Stomach (tissue), 9 donors: ENCODE results near the gene AGBL4. TPM values are rescaled to one million over a fixed set of nuclear protein-coding genes. Genes with fewer than 3 reads are reported as not detected.
"Not testable (repeated sequence)": the region's sequence is repeated elsewhere in the genome, so short reads cannot be mapped to it uniquely, and the experiment has no call there.

Experiments used
- DNase-seq, 2 donors: peaks; one replicate each; pipeline versions ENCODE4 v3.0.0 to v3.0.0-alpha.2; 2013 to 2019
- H3K27ac ChIP-seq, 5 donors: fragments of 200-600 bp in 4 of 5; sonication (generic) in 4 of 5; one replicate each; pipeline ENCODE4 v1.5.1; 2013 to 2019; ENCODE audit warnings: mild to moderate bottlenecking in 1 of 5, moderate library complexity in 1 of 5
- H3K27me3 ChIP-seq, 3 donors: fragments of 200-600 bp; sonication (generic); one replicate each; pipeline ENCODE4 v1.5.1; 2017 to 2019; ENCODE audit warnings: mixed run types in 1 of 3
- H3K36me3 ChIP-seq, 4 donors: fragments of 200-600 bp; sonication (generic); 1 replicate in 3 of 4; 2 replicates in 1 of 4; pipeline ENCODE4 v1.5.1; 2016 to 2019
- H3K4me1 ChIP-seq, 4 donors: fragments of 200-600 bp; sonication (generic); one replicate each; pipeline ENCODE4 v1.5.1; 2016 to 2019
- H3K4me3 ChIP-seq, 4 donors: fragments of 200-600 bp; sonication (generic) in 3 of 4; one replicate each; pipeline ENCODE4 v1.5.1; 2016 to 2019; ENCODE audit warnings: mild to moderate bottlenecking in 1 of 4
- H3K9me3 ChIP-seq, 4 donors: fragments of 200-600 bp; sonication (generic); one replicate each; pipeline ENCODE4 v1.5.1; 2016 to 2019
- EP300 ChIP-seq: sonication (generic); formaldehyde crosslinking; IDR thresholded peaks from one replicate; pipeline ENCODE4 v1.6.1; 2017; ENCODE audit warnings: antibody characterized with exemption
- POLR2A ChIP-seq, 4 donors: fragments of 450-650 bp; IDR thresholded peaks; one replicate each; pipeline ENCODE4 v1.6.1; 2016; ENCODE audit warnings: antibody characterized with exemption in 4 of 4, control low read depth in 2 of 4, mild to moderate bottlenecking in 1 of 4, moderate library complexity in 1 of 4
- POLR2AphosphoS5 ChIP-seq, 3 donors: sonication (generic); formaldehyde crosslinking; IDR thresholded peaks; one replicate each; pipeline ENCODE4 v1.6.1; 2016; ENCODE audit warnings: antibody characterized with exemption in 3 of 3
- WGBS, 5 donors: extraction: QIAGEN DNeasy Blood & Tissue Kit in 3 of 5; methylation state at CpG; one replicate each; pipeline versions ENCODE4 v1.1.5 to v1.1.7; 2013 to 2018; 5-methylcytosine and 5-hydroxymethylcytosine counted together
- intact Hi-C: fragments of 100-400 bp; cut with DNase I; formaldehyde crosslinking; loops from one replicate; pipeline ENCODE4 v1.15.1; 2023; ENCODE audit warnings: low total_unique reads
- polyA plus RNA-seq, 3 donors: library from polyadenylated mRNA; stranded (reverse); fragments of 200-250 nt; gene quantifications; one replicate each; pipeline ENCODE4 v1.2.3, GENCODE V29; 2013
- total RNA-seq, 5 donors: library from RNA; depleted of rRNA; stranded (reverse); fragments of >200 nt; gene quantifications; one replicate each; pipeline versions ENCODE4 v1.1.0 to v1.2.3, GENCODE V29; 2014 to 2016
- TF ChIP-seq, protein P1 (sequence below), 7 experiments: fragments of 450-650 bp in 4 of 7; fragments of 200-600 bp in 3 of 7; sonication (generic) in 3 of 7; IDR thresholded peaks; one replicate each; pipeline ENCODE4 v1.5.1; 2016 to 2019; ENCODE audit warnings: antibody characterized with exemption in 7 of 7, control low read depth in 2 of 7, mild to moderate bottlenecking in 1 of 7
- donor health status: healthy with polysubstance abuse.
- donor health status: Bipolar disorder and iron deficiency.
- donor health status: healthy.

The AGBL4 gene
- total and polyA plus RNA-seq, 8 donors: 0.92 TPM; not detected in 7

GRCh38 chr1:49028396-49028795 is 995.4 kb downstream of the AGBL4 start:
- H3K27me3 ChIP-seq: no peaks in the 10 kb centered on the region
- TF ChIP-seq, protein P1, sequence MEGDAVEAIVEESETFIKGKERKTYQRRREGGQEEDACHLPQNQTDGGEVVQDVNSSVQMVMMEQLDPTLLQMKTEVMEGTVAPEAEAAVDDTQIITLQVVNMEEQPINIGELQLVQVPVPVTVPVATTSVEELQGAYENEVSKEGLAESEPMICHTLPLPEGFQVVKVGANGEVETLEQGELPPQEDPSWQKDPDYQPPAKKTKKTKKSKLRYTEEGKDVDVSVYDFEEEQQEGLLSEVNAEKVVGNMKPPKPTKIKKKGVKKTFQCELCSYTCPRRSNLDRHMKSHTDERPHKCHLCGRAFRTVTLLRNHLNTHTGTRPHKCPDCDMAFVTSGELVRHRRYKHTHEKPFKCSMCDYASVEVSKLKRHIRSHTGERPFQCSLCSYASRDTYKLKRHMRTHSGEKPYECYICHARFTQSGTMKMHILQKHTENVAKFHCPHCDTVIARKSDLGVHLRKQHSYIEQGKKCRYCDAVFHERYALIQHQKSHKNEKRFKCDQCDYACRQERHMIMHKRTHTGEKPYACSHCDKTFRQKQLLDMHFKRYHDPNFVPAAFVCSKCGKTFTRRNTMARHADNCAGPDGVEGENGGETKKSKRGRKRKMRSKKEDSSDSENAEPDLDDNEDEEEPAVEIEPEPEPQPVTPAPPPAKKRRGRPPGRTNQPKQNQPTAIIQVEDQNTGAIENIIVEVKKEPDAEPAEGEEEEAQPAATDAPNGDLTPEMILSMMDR (IDR thresholded peaks at IDR 0.05): no peak
- no peak for TF ChIP-seq POLR2AphosphoS5 (IDR thresholded peaks at IDR 0.05)
- TF ChIP-seq EP300: no peak
- TF ChIP-seq POLR2A (IDR thresholded peaks at IDR 0.05): no peak

DNA sequence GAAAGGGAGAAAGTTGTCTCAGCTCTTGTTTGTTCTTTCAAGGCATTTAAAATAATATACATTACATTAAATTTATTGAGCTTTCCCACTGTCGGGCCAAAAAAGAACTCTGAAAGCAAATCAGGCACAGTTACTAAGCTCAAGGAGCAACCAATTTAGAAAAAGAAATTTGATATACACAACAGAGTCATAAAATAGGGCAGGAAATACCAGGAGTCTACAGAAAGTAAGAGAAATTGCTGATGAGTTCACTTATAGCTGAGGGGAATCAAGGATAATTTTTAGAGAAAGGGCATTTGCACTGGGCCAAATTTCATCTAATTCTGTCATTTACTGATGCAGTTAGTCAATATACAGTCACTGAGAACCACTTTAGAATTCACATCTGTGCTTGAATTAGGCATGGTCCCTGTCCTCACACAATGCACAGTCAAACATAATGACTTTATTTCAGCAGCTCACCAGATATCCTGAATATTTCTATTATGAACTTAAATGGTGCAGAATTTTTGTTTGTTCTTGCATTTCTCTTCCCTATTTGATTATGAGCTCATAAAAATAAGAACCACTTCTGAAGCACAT is 997.4 kb downstream of the AGBL4 start:
- Histone ChIP-seq H3K4me1 (no peaks in the 10 kb centered on the region), H3K4me3 (no peak overlapping the region), H3K9me3 (peaks cover 0 to 27% (median 5%) of the 10 kb centered on the region in 4 donors), H3K27ac (no peak overlapping the region), H3K27me3 (no peaks in the 10 kb centered on the region), H3K36me3 (no peaks in the 10 kb centered on the region)
- intact Hi-C loops: no loop called here
- WGBS, 5 donors: 64 to 77% (median 76%) methylated on average over 1 of the region's 1 CpG
- DNase-seq: no peak
- TF ChIP-seq POLR2AphosphoS5 (IDR thresholded peaks at IDR 0.05) (no peak), EP300 (no peak), POLR2A (IDR thresholded peaks at IDR 0.05) (no peak)
- TF ChIP-seq, protein P1 (IDR thresholded peaks at IDR 0.05): no peak

More at GRCh38 chr1:49028396-49028795, 995.4 kb downstream of the AGBL4 start:
- Histone ChIP-seq H3K4me3 (no peak overlapping the region), H3K4me1 (no peaks in the 10 kb centered on the region), H3K9me3 (peaks cover 0 to 27% (median 5%) of the 10 kb centered on the region in 4 donors), H3K36me3 (no peaks in the 10 kb centered on the region), H3K27ac (no peak overlapping the region)
- intact Hi-C loops: no loop called here
- DNase-seq: no peak
- 77 to 91% (median 85%) methylated on average over 1 of the region's 1 CpG for WGBS, 5 donors

GRCh38 chr1:49016030-49016977 is 1007.5 kb downstream of the AGBL4 start:
- intact Hi-C loops: no loop called here
- DNase-seq: peak in 1 of 2 donors; percentile 3
- H3K36me3 ChIP-seq: no peaks in the 10 kb centered on the region
- H3K4me3 ChIP-seq: no peak overlapping the region
- no peak for TF ChIP-seq POLR2AphosphoS5 (IDR thresholded peaks at IDR 0.05)
- TF ChIP-seq POLR2A (IDR thresholded peaks at IDR 0.05): no peak
- TF ChIP-seq, protein P1 (IDR thresholded peaks at IDR 0.05): no peak
- TF ChIP-seq EP300: no peak
- 63 to 74% (median 67%) methylated on average over 5 of the region's 5 CpGs for WGBS, 5 donors
- H3K27ac ChIP-seq: no peak overlapping the region
- no peaks in the 10 kb centered on the region for H3K9me3 ChIP-seq
- H3K27me3 ChIP-seq: no peaks in the 10 kb centered on the region
- no peaks in the 10 kb centered on the region for H3K4me1 ChIP-seq

DNA sequence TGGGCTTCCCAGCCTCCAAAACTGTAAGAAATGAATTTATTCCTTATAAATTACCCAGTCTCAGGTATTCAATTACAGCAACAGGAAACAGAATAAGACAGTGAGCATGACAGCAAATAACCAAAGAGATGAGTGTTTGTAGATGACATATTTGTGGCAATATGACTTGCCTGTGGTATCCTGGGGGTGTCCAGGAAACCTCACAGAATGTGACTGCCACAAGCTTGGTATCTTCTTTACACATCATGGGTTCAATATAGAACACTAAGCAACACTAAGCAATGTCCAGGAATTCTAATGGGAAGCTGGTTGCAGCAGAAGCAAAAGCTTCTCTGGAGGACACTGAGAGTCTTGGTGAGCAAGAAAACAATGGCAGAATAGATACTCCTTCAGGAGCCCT is 1010.7 kb downstream of the AGBL4 start:
- intact Hi-C loops: no loop called here
- H3K9me3 ChIP-seq: no peaks in the 10 kb centered on the region
- H3K4me3 ChIP-seq: no peak overlapping the region
- no peaks in the 10 kb centered on the region for H3K4me1 ChIP-seq
- H3K27ac ChIP-seq: no peak overlapping the region
- H3K36me3 ChIP-seq: no peaks in the 10 kb centered on the region
- no peak for DNase-seq
- H3K27me3 ChIP-seq: no peaks in the 10 kb centered on the region
- TF ChIP-seq EP300 (no peak), POLR2A (IDR thresholded peaks at IDR 0.05) (no peak), POLR2AphosphoS5 (IDR thresholded peaks at IDR 0.05) (no peak)
- TF ChIP-seq, protein P1 (IDR thresholded peaks at IDR 0.05): no peak

DNA sequence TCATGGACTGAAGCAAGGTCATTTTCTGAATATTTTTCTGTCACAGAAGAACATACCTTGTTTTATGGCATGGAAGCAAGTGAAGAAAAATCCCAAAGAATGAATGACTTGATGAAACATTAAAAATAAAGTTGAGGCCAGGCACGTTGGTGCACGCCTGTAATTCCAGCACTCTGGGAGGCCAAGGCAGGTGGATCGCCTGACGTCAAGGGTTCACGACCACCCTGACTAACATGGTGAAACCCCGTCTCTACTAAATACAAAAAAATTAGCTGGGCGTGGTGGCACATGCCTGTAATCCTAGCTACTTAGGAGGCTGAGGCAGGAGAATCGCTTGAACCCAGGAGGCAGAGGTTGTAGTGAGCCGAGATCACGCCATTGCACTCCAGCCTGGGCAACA is 1020.8 kb downstream of the AGBL4 start:
- WGBS, 5 donors: 90 to 96% (median 92%) methylated on average over 9 to 10 of the region's 10 CpGs
- intact Hi-C loops, H3K27ac ChIP-seq: not testable (repeated sequence)

More for the DNA sequence above, 1020.8 kb downstream of the AGBL4 start:
- not testable (repeated sequence) for H3K4me3 ChIP-seq, H3K4me1 ChIP-seq, H3K36me3 ChIP-seq, H3K9me3 ChIP-seq, DNase-seq, H3K27me3 ChIP-seq
